Thymus (tissue), 11 donors: Measurements from ENCODE around the gene MRPL19. TPM values are rescaled to one million over a fixed set of nuclear protein-coding genes. Genes with fewer than 3 reads are reported as not detected.
A peak's percentile ranks its signal among the peaks of the same experiment; 100 is the strongest.

Experiments used
- DNase-seq, 9 donors: peaks; one replicate each; pipeline ENCODE4 v3.0.0-alpha.2; 2013; ENCODE audit warnings: low spot score in 9 of 9, low read depth in 6 of 9, missing footprints in 1 of 9
- H3K27ac ChIP-seq, 2 donors: one replicate each; pipeline ENCODE4 v1.5.1; 2013; ENCODE audit warnings: control low read depth in 1 of 2, low read depth in 1 of 2, low read length in 1 of 2, mild to moderate bottlenecking in 1 of 2, moderate library complexity in 1 of 2
- H3K27me3 ChIP-seq, 2 donors: one replicate each; pipeline ENCODE4 v1.5.1; 2013; ENCODE audit warnings: low read length in 1 of 2; ENCODE audit not compliant: control insufficient read depth in 2 of 2, insufficient read depth in 1 of 2
- H3K36me3 ChIP-seq, 2 donors: one replicate each; pipeline ENCODE4 v1.5.1; 2013; ENCODE audit warnings: low read length in 1 of 2, mild to moderate bottlenecking in 1 of 2, moderate library complexity in 1 of 2; ENCODE audit not compliant: control insufficient read depth in 2 of 2, insufficient read depth in 2 of 2
- H3K4me1 ChIP-seq, 2 donors: one replicate each; pipeline ENCODE4 v1.5.1; 2013; ENCODE audit warnings: low read length in 2 of 2; ENCODE audit not compliant: control insufficient read depth in 2 of 2, insufficient read depth in 2 of 2
- H3K4me3 ChIP-seq, 2 donors: one replicate each; pipeline ENCODE4 v1.5.1; 2013; ENCODE audit warnings: low read length in 2 of 2, control low read depth in 1 of 2, mild to moderate bottlenecking in 1 of 2
- H3K9me3 ChIP-seq, 2 donors: one replicate each; pipeline ENCODE4 v1.5.1; 2013; ENCODE audit warnings: low read length in 1 of 2, mild to moderate bottlenecking in 1 of 2; ENCODE audit not compliant: control insufficient read depth in 2 of 2, insufficient read depth in 1 of 2
- WGBS: extraction: QIAGEN DNeasy Blood & Tissue Kit; methylation state at CpG from one replicate; pipeline ENCODE4 v1.1.7; 2013; 5-methylcytosine and 5-hydroxymethylcytosine counted together
- polyA plus RNA-seq: library from polyadenylated mRNA; stranded (reverse); fragments of 200-250 nt; gene quantifications from one replicate; pipeline ENCODE4 v1.2.3, GENCODE V29; 2013
- total RNA-seq: library from RNA; stranded (reverse); fragments of 120-200 nt; gene quantifications from one replicate; pipeline ENCODE4 v1.2.4, GENCODE V29; 2013
- donor health status: healthy.

MRPL19 gene
- total and polyA plus RNA-seq, 2 donors: 15.0 to 37.3 TPM

DNA sequence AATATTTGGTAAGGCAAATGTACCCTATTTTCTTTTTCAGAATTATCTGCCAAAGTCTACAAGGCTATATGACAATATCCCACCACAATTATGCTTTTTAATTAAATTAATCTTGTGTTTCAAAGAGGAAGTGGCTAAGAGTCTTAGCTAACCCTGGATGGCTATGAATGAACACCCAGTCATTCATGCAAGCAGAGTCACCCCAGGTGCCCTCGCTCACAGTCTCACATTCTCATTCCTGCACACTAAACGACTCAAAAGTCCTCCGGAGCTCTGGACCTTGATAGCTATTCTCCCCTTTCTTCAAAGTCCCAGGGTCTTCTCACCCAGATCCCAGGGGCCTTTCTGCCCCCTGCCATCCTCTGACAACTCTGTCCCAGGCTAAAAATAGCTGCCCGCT is 42.1 kb upstream of the MRPL19 start:
- H3K9me3 ChIP-seq: no peaks in the 10 kb centered on the region
- peaks cover 0 to 5% of the 10 kb centered on the region in 2 donors for H3K4me1 ChIP-seq
- no peak overlapping the region for H3K4me3 ChIP-seq
- H3K36me3 ChIP-seq: no peaks in the 10 kb centered on the region
- H3K27ac ChIP-seq: no peak overlapping the region
- 91% methylated on average over 4 of the region's 4 CpGs for WGBS
- H3K27me3 ChIP-seq: peaks cover 7 to 39% of the 10 kb centered on the region in 2 donors
- no peak for DNase-seq

DNA sequence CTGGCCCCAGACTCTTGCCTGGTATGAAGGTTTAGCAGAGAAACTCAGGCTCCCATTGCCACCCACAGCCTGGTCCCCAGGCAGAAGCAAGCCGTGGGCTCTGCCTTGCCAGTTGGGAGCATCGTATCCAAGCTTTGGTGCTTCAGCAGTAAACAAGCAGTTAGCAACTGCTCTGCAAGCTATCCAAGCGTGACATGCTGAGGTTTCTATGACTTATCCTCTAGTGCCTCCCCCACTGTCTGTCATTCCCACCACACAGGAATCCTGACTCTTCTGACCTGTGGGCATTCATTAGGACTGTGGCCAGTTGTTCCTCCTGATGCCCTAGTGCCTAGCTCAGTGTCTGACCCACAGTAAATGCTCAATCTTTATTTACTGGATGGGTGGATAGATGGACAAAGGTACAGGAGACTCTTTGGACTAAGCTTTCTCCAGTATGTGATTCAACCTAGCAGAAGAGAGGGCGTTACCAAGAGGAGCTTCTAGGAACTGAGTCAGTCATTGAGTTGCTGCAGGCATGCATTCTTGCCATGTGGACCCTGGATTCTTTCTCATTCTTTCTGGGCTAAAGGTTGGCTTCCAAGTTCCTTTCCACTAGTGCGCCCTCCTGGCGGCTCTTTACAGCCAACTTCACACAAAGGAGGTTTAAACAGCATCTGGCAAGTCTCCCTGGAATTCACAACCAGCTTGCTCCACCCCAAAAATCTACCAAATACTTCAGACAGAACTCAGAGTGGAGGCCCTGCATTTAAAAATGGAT is 40.6 kb upstream of the MRPL19 start:
- peaks cover 7 to 47% of the 10 kb centered on the region in 2 donors for H3K27me3 ChIP-seq

DNA sequence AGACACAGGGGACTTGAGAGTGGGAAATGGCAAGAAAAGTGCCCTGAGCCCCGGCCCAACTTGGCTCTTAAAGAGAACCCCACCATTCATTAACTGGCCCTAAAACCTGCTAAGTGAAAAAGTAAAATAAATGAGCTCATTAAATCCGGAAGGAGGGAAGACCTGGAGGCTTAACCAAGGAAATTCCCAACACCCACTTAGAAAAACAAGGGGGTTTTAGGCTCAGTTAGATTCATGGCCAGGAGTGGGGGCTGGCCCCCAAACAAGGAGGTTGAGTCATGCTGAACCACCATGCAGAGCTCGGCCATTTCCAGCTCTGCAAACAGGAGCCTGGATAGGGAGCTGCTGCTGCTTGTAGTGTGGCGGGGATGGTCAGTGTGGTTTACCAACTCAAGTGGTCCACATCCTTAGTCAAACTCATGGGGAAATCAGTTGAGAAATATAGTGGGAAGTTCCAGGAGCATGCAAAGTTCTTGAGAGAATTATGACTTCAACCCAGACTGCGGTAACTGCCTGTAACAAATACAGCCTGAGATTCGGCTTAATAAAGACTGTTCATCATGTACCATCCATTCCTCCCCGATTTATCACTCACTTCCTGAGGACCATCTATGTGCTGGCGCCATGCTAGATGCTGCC is 39.7 kb upstream of the MRPL19 start:
- no peak overlapping the region for H3K27ac ChIP-seq
- no peak overlapping the region for H3K4me3 ChIP-seq
- no peaks in the 10 kb centered on the region for H3K9me3 ChIP-seq
- peaks cover 0 to 5% of the 10 kb centered on the region in 2 donors for H3K4me1 ChIP-seq
- no peaks in the 10 kb centered on the region for H3K36me3 ChIP-seq
- 83% methylated on average over 8 of the region's 8 CpGs for WGBS
- no peak for DNase-seq
- H3K27me3 ChIP-seq: peaks cover 7 to 47% of the 10 kb centered on the region in 2 donors

More for the DNA sequence above, 40.6 kb upstream of the MRPL19 start:
- no peak for DNase-seq
- Histone ChIP-seq H3K9me3 (no peaks in the 10 kb centered on the region), H3K36me3 (no peaks in the 10 kb centered on the region), H3K4me1 (peaks cover 0 to 5% of the 10 kb centered on the region in 2 donors), H3K27ac (no peak overlapping the region), H3K4me3 (no peak overlapping the region)
- 80% methylated on average over 6 of the region's 6 CpGs for WGBS

DNA sequence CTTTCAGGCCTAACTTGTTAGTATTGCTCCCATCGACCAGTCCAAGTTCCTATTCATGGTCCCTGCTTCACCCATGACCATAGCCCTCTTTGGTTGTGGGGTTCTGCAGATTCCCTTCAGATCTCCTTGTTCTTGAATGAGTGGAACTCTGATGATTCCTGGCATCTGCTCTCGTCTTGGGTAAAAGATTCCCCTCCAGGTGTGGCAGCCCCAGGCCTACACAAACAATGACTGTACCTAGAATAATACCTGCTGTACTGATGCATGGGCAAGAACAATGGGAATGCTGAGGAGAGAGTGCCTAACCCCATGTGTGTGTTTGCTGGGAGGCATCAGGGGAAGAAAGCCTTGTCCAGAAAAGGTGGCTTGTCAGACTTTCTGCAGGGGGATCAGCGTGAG is 39.2 kb upstream of the MRPL19 start:
- no peak for DNase-seq
- Histone ChIP-seq H3K4me1 (peaks cover 0 to 5% of the 10 kb centered on the region in 2 donors), H3K27ac (no peak overlapping the region), H3K36me3 (no peaks in the 10 kb centered on the region), H3K4me3 (no peak overlapping the region), H3K9me3 (no peaks in the 10 kb centered on the region), H3K27me3 (peaks cover 7 to 47% of the 10 kb centered on the region in 2 donors)
- WGBS: 96% methylated on average over 3 of the region's 3 CpGs

- Histone ChIP-seq H3K4me1 (peaks cover 0 to 5% of the 10 kb centered on the region in 2 donors), H3K4me3 (no peak overlapping the region), H3K36me3 (no peaks in the 10 kb centered on the region), H3K9me3 (no peaks in the 10 kb centered on the region), H3K27ac (no peak overlapping the region), H3K27me3 (peaks cover 7 to 47% of the 10 kb centered on the region in 2 donors)
- WGBS: 72% methylated on average over 7 of the region's 7 CpGs
- peak in 1 of 9 donors; percentile 15 for DNase-seq
Observed at GRCh38 chr2:75607988-75608683, 38.4 kb upstream of the MRPL19 start.

DNA sequence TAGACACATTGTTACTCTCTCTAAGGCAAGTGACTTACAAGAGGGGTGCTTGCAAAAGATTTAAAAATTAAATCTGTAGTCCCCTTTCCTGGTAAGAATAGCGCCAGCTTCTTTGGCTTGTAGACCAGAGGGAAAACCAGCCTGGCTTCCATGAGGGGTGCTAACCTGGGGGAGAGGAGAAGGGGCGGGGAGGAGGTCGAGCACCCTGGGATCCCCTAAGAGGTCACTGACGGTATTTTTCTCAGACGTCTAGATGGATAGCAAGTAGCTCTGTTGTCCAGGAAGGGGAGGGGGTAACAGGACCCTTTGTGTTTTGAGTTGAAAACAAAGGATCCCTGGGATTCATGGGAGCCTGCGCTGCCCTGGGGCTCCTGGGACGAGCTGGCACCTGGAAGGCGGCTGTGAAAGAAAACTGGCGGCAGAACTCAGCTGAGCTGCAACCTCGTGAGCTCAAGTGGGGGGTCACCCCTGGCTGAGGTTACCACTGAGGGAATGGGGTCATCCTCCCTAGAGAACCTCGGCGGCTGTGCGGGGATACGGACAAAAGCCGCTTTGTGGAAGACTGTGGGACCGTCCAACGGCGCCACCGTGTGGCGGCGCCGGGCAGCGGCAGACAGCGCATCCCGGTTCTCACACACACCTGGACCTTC is 37.8 kb upstream of the MRPL19 start:
- Histone ChIP-seq H3K27ac (no peak overlapping the region), H3K27me3 (peaks cover 7 to 47% of the 10 kb centered on the region in 2 donors), H3K9me3 (no peaks in the 10 kb centered on the region), H3K4me3 (no peak overlapping the region), H3K36me3 (no peaks in the 10 kb centered on the region), H3K4me1 (peaks cover 0 to 5% of the 10 kb centered on the region in 2 donors)
- peak; percentile 26 to 86 (median 55) for DNase-seq
- 14% methylated on average over 25 of the region's 25 CpGs for WGBS

DNA sequence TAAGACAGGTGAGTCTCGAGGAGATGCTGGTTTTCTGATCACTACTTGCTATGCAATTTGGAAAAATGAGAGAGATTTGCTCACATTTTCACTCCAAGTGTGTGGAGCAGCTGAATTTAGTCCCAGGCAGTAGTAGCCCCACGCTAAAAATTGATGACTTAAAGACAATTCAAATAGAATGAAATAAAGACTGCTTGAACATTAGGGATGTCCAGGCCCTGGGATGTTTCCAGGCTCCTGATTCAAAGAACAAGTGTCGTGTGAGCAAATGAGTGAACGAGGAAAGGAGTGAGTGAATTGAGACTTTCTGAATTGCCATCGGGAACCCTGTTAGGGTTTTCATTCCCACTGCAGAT is 37.3 kb upstream of the MRPL19 start:
- H3K27ac ChIP-seq: no peak overlapping the region
- peaks cover 7 to 47% of the 10 kb centered on the region in 2 donors for H3K27me3 ChIP-seq
- no peak overlapping the region for H3K4me3 ChIP-seq
- H3K36me3 ChIP-seq: no peaks in the 10 kb centered on the region
- no peak for DNase-seq
- peaks cover 0 to 5% of the 10 kb centered on the region in 2 donors for H3K4me1 ChIP-seq
- WGBS: 58% methylated on average over 5 of the region's 5 CpGs
- H3K9me3 ChIP-seq: no peaks in the 10 kb centered on the region

GRCh38 chr2:75609937-75610508 is 36.6 kb upstream of the MRPL19 start:
- Histone ChIP-seq H3K27me3 (peaks cover 7 to 43% of the 10 kb centered on the region in 2 donors), H3K4me1 (peaks cover 0 to 5% of the 10 kb centered on the region in 2 donors), H3K4me3 (no peak overlapping the region), H3K9me3 (no peaks in the 10 kb centered on the region), H3K27ac (no peak overlapping the region), H3K36me3 (no peaks in the 10 kb centered on the region)
- no peak for DNase-seq
- 70% methylated on average over 7 of the region's 7 CpGs for WGBS
